Adrenal gland (tissue), 5 donors: Measurements from ENCODE around the gene LCOR.

ENCODE experiments used
- POLR2A ChIP-seq, 2 donors: fragments of 450-650 bp; IDR thresholded peaks; one replicate each; pipeline ENCODE4 v1.6.1; 2017; ENCODE audit warnings: antibody characterized with exemption in 2 of 2, mild to moderate bottlenecking in 2 of 2, moderate library complexity in 1 of 2
- TF ChIP-seq, protein P1 (sequence below), 6 experiments: fragments of 450-650 bp in 4 of 6; fragments of 200-600 bp in 2 of 6; sonication (generic) in 1 of 6; IDR thresholded peaks; 1 replicate in 5 of 6; 2 replicates in 1 of 6; pipeline versions ENCODE4 v1.5.1 to v1.8.0; 2016 to 2021; ENCODE audit warnings: antibody characterized with exemption in 6 of 6, mild to moderate bottlenecking in 2 of 6, moderate library complexity in 1 of 6
- donor health status: DM: no; HTN: no; CAD: no.

DNA sequence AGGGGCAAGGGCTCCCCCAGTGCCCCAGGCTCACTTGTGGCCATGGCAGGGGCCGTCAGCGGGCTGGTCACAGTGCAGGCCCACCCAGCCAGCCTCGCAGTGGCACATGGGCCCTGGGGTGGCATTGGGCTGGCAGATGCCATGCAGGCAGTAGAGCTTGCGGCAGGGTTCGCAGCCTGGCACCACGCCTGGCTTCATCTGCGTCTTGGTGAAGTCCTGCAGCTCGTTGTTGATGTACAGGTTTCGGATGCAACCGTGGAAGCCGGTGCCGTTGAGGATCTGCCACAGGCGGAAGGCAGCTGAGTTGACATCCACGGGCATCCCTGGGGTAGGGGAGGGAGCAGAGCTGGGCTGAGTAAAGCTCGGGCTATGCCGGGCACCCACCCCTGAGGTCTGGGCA lies 170.6 kb downstream of the LCOR start:
- no peak for TF ChIP-seq POLR2A (IDR thresholded peaks at IDR 0.05)
- TF ChIP-seq, protein P1, sequence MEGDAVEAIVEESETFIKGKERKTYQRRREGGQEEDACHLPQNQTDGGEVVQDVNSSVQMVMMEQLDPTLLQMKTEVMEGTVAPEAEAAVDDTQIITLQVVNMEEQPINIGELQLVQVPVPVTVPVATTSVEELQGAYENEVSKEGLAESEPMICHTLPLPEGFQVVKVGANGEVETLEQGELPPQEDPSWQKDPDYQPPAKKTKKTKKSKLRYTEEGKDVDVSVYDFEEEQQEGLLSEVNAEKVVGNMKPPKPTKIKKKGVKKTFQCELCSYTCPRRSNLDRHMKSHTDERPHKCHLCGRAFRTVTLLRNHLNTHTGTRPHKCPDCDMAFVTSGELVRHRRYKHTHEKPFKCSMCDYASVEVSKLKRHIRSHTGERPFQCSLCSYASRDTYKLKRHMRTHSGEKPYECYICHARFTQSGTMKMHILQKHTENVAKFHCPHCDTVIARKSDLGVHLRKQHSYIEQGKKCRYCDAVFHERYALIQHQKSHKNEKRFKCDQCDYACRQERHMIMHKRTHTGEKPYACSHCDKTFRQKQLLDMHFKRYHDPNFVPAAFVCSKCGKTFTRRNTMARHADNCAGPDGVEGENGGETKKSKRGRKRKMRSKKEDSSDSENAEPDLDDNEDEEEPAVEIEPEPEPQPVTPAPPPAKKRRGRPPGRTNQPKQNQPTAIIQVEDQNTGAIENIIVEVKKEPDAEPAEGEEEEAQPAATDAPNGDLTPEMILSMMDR (IDR thresholded peaks at IDR 0.05): no peak
